ENCODE data around the gene BAZ1B. TPM values are rescaled to one million over a fixed set of nuclear protein-coding genes. Genes with fewer than 3 reads are reported as not detected.

Gene BAZ1B
- total RNA-seq, 1 donor from 2014 or later = 80.7 TPM

- no peak overlapping the region for H3K27ac Mint-ChIP-seq (ENCODE audit: unreplicated experiment)
Measured at GRCh38 chr7:73461782-73462285, 60.3 kb downstream of the BAZ1B start.

GRCh38 chr7:73454424-73454823, 67.7 kb downstream of the BAZ1B start:
- Mint-ChIP-seq H3K27me3 (ENCODE audit: unreplicated experiment) (no peaks in the 10 kb centered on the region), H3K27ac (ENCODE audit: unreplicated experiment) (no peak overlapping the region), H3K9me3 (ENCODE audit: unreplicated experiment) (no peaks in the 10 kb centered on the region), H3K4me1 (ENCODE audit: unreplicated experiment) (no peaks in the 10 kb centered on the region), H3K4me3 (ENCODE audit: unreplicated experiment) (no peak overlapping the region), H3K36me3 (ENCODE audit: unreplicated experiment) (peaks cover 41% of the 10 kb centered on the region)
- TF ChIP-seq CTCF (IDR thresholded peaks at IDR 0.05) = no peak
- no peak for DNase-seq (ENCODE audit: extremely low spot score, unreplicated experiment)

More at GRCh38 chr7:73461782-73462285, 60.3 kb downstream of the BAZ1B start:
- Mint-ChIP-seq H3K9me3 (ENCODE audit: unreplicated experiment) (no peaks in the 10 kb centered on the region), H3K4me3 (ENCODE audit: unreplicated experiment) (no peak overlapping the region), H3K4me1 (ENCODE audit: unreplicated experiment) (no peaks in the 10 kb centered on the region), H3K27me3 (ENCODE audit: unreplicated experiment) (no peaks in the 10 kb centered on the region), H3K36me3 (ENCODE audit: unreplicated experiment) (peaks cover 64% of the 10 kb centered on the region)
- no peak for DNase-seq (ENCODE audit: extremely low spot score, unreplicated experiment)
- TF ChIP-seq CTCF (IDR thresholded peaks at IDR 0.05) = no peak

GRCh38 chr7:73452999-73453635, 69.0 kb downstream of the BAZ1B start:
- no peak overlapping the region for H3K4me3 Mint-ChIP-seq (ENCODE audit: unreplicated experiment)
- no peak for TF ChIP-seq CTCF (IDR thresholded peaks at IDR 0.05)
- no peaks in the 10 kb centered on the region for H3K27me3 Mint-ChIP-seq (ENCODE audit: unreplicated experiment)
- H3K9me3 Mint-ChIP-seq (ENCODE audit: unreplicated experiment) = no peaks in the 10 kb centered on the region
- DNase-seq (ENCODE audit: extremely low spot score, unreplicated experiment) = no peak
- H3K36me3 Mint-ChIP-seq (ENCODE audit: unreplicated experiment) = peaks cover 46% of the 10 kb centered on the region
- H3K4me1 Mint-ChIP-seq (ENCODE audit: unreplicated experiment) = no peaks in the 10 kb centered on the region
- H3K27ac Mint-ChIP-seq (ENCODE audit: unreplicated experiment) = no peak overlapping the region

GRCh38 chr7:73451780-73452398, 70.2 kb downstream of the BAZ1B start:
- Mint-ChIP-seq H3K4me3 (ENCODE audit: unreplicated experiment) (no peak overlapping the region), H3K36me3 (ENCODE audit: unreplicated experiment) (peaks cover 42% of the 10 kb centered on the region), H3K9me3 (ENCODE audit: unreplicated experiment) (no peaks in the 10 kb centered on the region), H3K27ac (ENCODE audit: unreplicated experiment) (no peak overlapping the region), H3K27me3 (ENCODE audit: unreplicated experiment) (no peaks in the 10 kb centered on the region), H3K4me1 (ENCODE audit: unreplicated experiment) (no peaks in the 10 kb centered on the region)
- no peak for DNase-seq (ENCODE audit: extremely low spot score, unreplicated experiment)
- TF ChIP-seq CTCF (IDR thresholded peaks at IDR 0.05) = peak; percentile 93

GRCh38 chr7:73449422-73449821, 72.7 kb downstream of the BAZ1B start:
- H3K4me1 Mint-ChIP-seq (ENCODE audit: unreplicated experiment) = no peaks in the 10 kb centered on the region
- no peak for TF ChIP-seq CTCF (IDR thresholded peaks at IDR 0.05)
- no peaks in the 10 kb centered on the region for H3K27me3 Mint-ChIP-seq (ENCODE audit: unreplicated experiment)
- H3K36me3 Mint-ChIP-seq (ENCODE audit: unreplicated experiment) = peaks cover 45% of the 10 kb centered on the region
- no peak overlapping the region for H3K27ac Mint-ChIP-seq (ENCODE audit: unreplicated experiment)
- no peak overlapping the region for H3K4me3 Mint-ChIP-seq (ENCODE audit: unreplicated experiment)
- DNase-seq (ENCODE audit: extremely low spot score, unreplicated experiment) = no peak
- no peaks in the 10 kb centered on the region for H3K9me3 Mint-ChIP-seq (ENCODE audit: unreplicated experiment)

Measured in osteocyte (in vitro differentiated cells).